Adipocyte (in vitro differentiated cells): ENCODE measurements around the gene CHSY3.

ENCODE experiments used
- DNase-seq: peaks from one replicate; pipeline ENCODE4 v3.0.0-alpha.2; 2015; ENCODE audit warnings: low read depth
- H3K27me3 ChIP-seq: replicated peaks from 2 replicates; pipeline ENCODE4 v1.7.0; 2013; ENCODE audit warnings: mild to moderate bottlenecking, low read length, moderate library complexity; ENCODE audit not compliant: control insufficient read depth, insufficient read depth
- H3K36me3 ChIP-seq: 2 replicates; pipeline ENCODE4 v1.7.0; 2013; ENCODE audit warnings: low read length, mild to moderate bottlenecking, moderate library complexity; ENCODE audit not compliant: control insufficient read depth, insufficient read depth, severe bottlenecking
- H3K4me1 ChIP-seq: 2 replicates; pipeline ENCODE4 v1.7.0; 2013; ENCODE audit warnings: mild to moderate bottlenecking, low read length, moderate library complexity; ENCODE audit not compliant: control insufficient read depth, insufficient read depth
- H3K4me3 ChIP-seq: 2 replicates; pipeline ENCODE4 v1.7.0; 2013; ENCODE audit warnings: mild to moderate bottlenecking, low read length, moderate library complexity
- H3K9ac ChIP-seq: 2 replicates; pipeline ENCODE4 v1.7.0; 2013; ENCODE audit warnings: mild to moderate bottlenecking, low read length, moderate library complexity
- H3K9me3 ChIP-seq: 2 replicates; pipeline ENCODE4 v1.7.0; 2013; ENCODE audit warnings: mild to moderate bottlenecking, low read length, moderate library complexity; ENCODE audit not compliant: control insufficient read depth

Gene CHSY3

GRCh38 chr5:129906177-129906887 is 2.1 kb downstream of the CHSY3 start:
- no peaks in the 10 kb centered on the region for H3K9me3 ChIP-seq
- H3K4me1 ChIP-seq, result peaks cover 18% of the 10 kb centered on the region
- peak; percentile 75 for DNase-seq
- H3K36me3 ChIP-seq, result peaks cover 4% of the 10 kb centered on the region
- no peaks in the 10 kb centered on the region for H3K27me3 ChIP-seq
- peak overlapping the region; percentile 83 for H3K4me3 ChIP-seq
- peak overlapping the region; percentile 85 for H3K9ac ChIP-seq

DNA sequence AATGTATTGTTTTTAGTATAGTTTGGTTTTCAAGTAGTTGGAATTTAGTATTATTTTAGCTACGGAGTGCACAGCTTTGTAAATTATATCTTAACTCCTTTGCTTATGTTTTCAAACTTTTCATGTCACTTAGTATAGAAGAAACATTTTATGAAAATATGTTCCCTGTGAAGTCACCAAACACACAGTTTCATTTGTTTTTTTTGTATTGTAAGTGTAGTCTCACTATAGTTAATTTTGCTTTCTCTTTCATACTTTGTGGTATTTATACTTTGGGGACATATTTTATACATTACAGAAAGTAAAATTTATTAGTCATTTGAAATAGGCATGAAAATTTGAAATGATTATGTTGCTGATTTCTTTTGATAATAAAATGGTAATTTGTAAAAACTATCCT is 5.0 kb downstream of the CHSY3 start:
- Histone ChIP-seq H3K9me3 (no peaks in the 10 kb centered on the region), H3K9ac (no peak overlapping the region), H3K4me1 (peaks cover 15% of the 10 kb centered on the region), H3K36me3 (peaks cover 6% of the 10 kb centered on the region), H3K27me3 (no peaks in the 10 kb centered on the region), H3K4me3 (no peak overlapping the region)
- DNase-seq, result no peak

DNA sequence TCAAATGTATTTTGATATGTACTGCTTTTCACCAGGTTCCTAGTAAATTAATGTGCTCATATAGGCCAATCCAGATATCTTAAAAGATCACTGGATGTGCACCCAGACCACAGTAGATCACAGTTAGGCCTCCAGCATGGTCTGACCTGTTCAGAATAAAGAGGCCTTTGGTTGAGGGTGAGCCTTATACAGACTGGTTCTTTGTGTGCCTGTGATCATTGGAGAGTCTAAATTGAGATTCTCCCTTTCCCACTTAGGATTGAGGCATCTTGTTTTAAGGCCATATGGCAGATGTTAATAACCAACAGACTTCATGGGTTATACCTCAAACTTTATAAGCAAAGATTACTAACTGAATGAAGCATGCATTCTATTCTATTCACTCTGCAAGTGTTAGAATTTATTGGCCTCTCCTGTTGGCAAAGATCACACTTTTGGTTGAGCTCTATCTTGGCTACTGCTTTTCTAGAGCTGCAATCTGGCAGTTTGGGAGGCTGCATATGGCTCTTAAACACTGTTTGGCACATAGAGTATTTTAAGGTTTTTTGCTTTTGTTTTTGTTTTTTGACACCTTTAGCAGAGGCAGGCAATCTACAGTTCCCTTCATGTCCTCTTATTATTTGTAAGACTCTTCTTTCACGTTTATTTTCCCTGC is 8.5 kb downstream of the CHSY3 start:
- Histone ChIP-seq H3K4me1 (peaks cover 8% of the 10 kb centered on the region), H3K9ac (no peak overlapping the region), H3K4me3 (no peak overlapping the region), H3K9me3 (no peaks in the 10 kb centered on the region), H3K36me3 (peaks cover 8% of the 10 kb centered on the region), H3K27me3 (no peaks in the 10 kb centered on the region)
- DNase-seq, result no peak

GRCh38 chr5:129915415-129915814 is 11.2 kb downstream of the CHSY3 start:
- Histone ChIP-seq H3K4me1 (peaks cover 4% of the 10 kb centered on the region), H3K36me3 (peaks cover 4% of the 10 kb centered on the region), H3K9me3 (no peaks in the 10 kb centered on the region), H3K9ac (no peak overlapping the region), H3K27me3 (no peaks in the 10 kb centered on the region), H3K4me3 (no peak overlapping the region)
- no peak for DNase-seq

GRCh38 chr5:129917224-129917623 is 13.0 kb downstream of the CHSY3 start:
- H3K4me1 ChIP-seq, result peaks cover 4% of the 10 kb centered on the region
- H3K27me3 ChIP-seq, result no peaks in the 10 kb centered on the region
- peaks cover 12% of the 10 kb centered on the region for H3K36me3 ChIP-seq
- peak; percentile 8 for DNase-seq
- no peak overlapping the region for H3K9ac ChIP-seq
- no peak overlapping the region for H3K4me3 ChIP-seq
- H3K9me3 ChIP-seq, result no peaks in the 10 kb centered on the region

- Histone ChIP-seq H3K27me3 (no peaks in the 10 kb centered on the region), H3K4me3 (no peak overlapping the region), H3K9me3 (no peaks in the 10 kb centered on the region), H3K9ac (no peak overlapping the region), H3K4me1 (peaks cover 4% of the 10 kb centered on the region), H3K36me3 (peaks cover 8% of the 10 kb centered on the region)
- DNase-seq, result no peak
Measured at GRCh38 chr5:129921204-129921603, 16.9 kb downstream of the CHSY3 start.

DNA sequence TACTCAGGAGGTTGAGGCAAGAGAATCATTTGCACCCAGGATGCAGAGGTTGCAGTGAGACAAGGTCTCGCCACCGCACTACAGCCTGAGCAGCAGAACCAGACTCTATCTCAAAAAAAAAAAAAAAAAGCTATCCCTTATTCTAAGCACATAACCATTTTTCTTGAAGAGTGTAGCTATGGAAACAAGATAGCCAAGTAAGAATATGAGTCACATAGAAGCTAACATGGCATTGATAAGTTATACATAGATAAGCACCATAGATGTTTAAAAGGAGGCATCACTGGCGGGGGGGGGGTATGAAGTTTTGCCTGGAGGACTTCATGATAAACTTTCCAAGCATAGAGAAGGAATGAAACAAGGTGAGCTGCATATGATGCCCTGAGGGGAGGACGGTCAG is 26.0 kb downstream of the CHSY3 start:
- no peaks in the 10 kb centered on the region for H3K9me3 ChIP-seq
- no peak overlapping the region for H3K4me3 ChIP-seq
- H3K36me3 ChIP-seq, result no peaks in the 10 kb centered on the region
- DNase-seq, result no peak
- no peaks in the 10 kb centered on the region for H3K27me3 ChIP-seq
- no peak overlapping the region for H3K9ac ChIP-seq
- no peaks in the 10 kb centered on the region for H3K4me1 ChIP-seq

DNA sequence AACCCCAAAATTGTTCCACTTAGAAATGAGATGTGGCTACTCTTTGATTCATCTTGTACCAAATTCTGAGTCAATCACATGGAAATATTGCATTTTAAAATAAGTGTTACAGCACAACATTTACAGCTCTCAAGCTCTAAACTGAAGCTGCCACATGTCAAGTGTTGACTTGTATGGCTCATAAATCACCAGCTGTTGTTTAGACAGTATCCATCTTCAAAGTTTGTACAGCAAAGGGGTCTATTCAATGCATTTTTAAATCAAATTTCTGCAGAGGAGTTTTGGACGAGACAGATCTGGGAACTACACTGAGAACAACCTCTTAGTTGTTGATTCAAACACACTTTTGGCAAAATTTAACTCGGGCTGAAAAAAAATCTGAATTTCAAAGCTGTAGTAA is 31.4 kb downstream of the CHSY3 start:
- Histone ChIP-seq H3K27me3 (no peaks in the 10 kb centered on the region), H3K9me3 (peaks cover 9% of the 10 kb centered on the region), H3K9ac (no peak overlapping the region), H3K36me3 (no peaks in the 10 kb centered on the region), H3K4me3 (no peak overlapping the region), H3K4me1 (no peaks in the 10 kb centered on the region)
- no peak for DNase-seq

- no peak overlapping the region for H3K4me3 ChIP-seq
- H3K9ac ChIP-seq, result no peak overlapping the region
Measured at GRCh38 chr5:129938077-129938476, 33.8 kb downstream of the CHSY3 start.

GRCh38 chr5:129943936-129944335 is 39.7 kb downstream of the CHSY3 start:
- no peaks in the 10 kb centered on the region for H3K9me3 ChIP-seq
- no peaks in the 10 kb centered on the region for H3K36me3 ChIP-seq
- no peak for DNase-seq
- no peaks in the 10 kb centered on the region for H3K27me3 ChIP-seq
- H3K4me3 ChIP-seq, result no peak overlapping the region
- H3K9ac ChIP-seq, result no peak overlapping the region
- H3K4me1 ChIP-seq, result peaks cover 16% of the 10 kb centered on the region

More at GRCh38 chr5:129938077-129938476, 33.8 kb downstream of the CHSY3 start:
- Histone ChIP-seq H3K4me1 (no peaks in the 10 kb centered on the region), H3K9me3 (peaks cover 9% of the 10 kb centered on the region), H3K36me3 (no peaks in the 10 kb centered on the region), H3K27me3 (no peaks in the 10 kb centered on the region)
- DNase-seq, result no peak

- peak; percentile 93 for DNase-seq
- Histone ChIP-seq H3K9me3 (no peaks in the 10 kb centered on the region), H3K36me3 (no peaks in the 10 kb centered on the region), H3K4me1 (peaks cover 16% of the 10 kb centered on the region), H3K4me3 (no peak overlapping the region), H3K9ac (no peak overlapping the region), H3K27me3 (no peaks in the 10 kb centered on the region)
Measured at GRCh38 chr5:129945028-129945427, 40.8 kb downstream of the CHSY3 start.
